Measurements from ENCODE around the gene RAB11FIP3. TPM values are rescaled to one million over a fixed set of nuclear protein-coding genes. Genes with fewer than 3 reads are reported as not detected.
"Not testable (repeated sequence)": the region's sequence is repeated elsewhere in the genome, so short reads cannot be mapped to it uniquely, and the experiment has no call there.

RAB11FIP3 gene
- total and polyA plus RNA-seq, 8 donors: 6.7 to 102 (median 18.1) TPM

DNA sequence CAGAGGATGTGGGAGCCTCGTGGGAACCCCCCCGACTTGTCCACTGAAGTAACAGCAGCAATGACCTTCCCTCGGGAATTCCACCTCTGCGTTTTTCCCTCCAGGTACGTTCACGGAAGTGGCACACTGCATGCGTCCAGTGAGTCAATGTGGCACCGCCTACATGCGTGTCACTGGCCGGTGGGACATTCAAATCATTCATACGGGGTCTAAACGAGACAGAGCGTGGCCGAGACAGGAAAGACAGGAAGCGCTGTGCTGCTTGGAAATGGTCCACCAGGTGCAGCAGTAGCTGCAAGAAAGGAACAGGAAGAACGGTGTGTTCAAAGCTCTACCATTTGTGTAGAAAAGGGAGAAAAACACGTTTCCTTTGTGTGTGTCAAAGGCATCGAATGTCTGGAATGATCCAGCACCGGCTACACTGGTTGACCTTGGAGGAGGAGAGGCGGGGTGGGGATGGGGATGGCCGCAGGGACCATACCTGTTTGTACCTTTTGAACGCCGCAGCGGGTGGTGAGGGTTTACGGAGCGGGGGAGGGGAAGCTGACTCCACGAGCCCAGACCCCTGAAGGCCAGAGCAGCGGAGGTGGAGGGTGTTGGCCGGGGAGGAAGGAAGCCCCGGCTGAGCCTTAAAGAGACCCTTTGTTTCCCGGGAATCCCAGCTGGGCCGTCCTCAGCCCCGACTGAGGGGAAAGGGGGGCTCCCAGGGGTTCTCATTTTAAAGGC, 42.0 kb upstream of the RAB11FIP3 start:
- peak overlapping the region; percentile 57 to 97 (median 92) for H3K27ac ChIP-seq
- 12 to 40% (median 18%) methylated on average over 31 to 33 of the region's 33 CpGs for WGBS, 5 donors
- no peaks in the 10 kb centered on the region for H3K9me3 ChIP-seq
- no peaks in the 10 kb centered on the region for H3K36me3 ChIP-seq
- peaks cover 49 to 74% (median 61%) of the 10 kb centered on the region in 4 donors for H3K4me1 ChIP-seq
- TF ChIP-seq, protein P1, sequence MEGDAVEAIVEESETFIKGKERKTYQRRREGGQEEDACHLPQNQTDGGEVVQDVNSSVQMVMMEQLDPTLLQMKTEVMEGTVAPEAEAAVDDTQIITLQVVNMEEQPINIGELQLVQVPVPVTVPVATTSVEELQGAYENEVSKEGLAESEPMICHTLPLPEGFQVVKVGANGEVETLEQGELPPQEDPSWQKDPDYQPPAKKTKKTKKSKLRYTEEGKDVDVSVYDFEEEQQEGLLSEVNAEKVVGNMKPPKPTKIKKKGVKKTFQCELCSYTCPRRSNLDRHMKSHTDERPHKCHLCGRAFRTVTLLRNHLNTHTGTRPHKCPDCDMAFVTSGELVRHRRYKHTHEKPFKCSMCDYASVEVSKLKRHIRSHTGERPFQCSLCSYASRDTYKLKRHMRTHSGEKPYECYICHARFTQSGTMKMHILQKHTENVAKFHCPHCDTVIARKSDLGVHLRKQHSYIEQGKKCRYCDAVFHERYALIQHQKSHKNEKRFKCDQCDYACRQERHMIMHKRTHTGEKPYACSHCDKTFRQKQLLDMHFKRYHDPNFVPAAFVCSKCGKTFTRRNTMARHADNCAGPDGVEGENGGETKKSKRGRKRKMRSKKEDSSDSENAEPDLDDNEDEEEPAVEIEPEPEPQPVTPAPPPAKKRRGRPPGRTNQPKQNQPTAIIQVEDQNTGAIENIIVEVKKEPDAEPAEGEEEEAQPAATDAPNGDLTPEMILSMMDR (IDR thresholded peaks at IDR 0.05): no peak
- TF ChIP-seq POLR2A (IDR thresholded peaks at IDR 0.05) (no peak), POLR2AphosphoS5 (IDR thresholded peaks at IDR 0.05) (peak in 2 of 3 donors; percentile 78 to 88)
- no peaks in the 10 kb centered on the region for H3K27me3 ChIP-seq
- DNase-seq: peak; percentile 81 to 89
- H3K4me3 ChIP-seq: peak overlapping the region; percentile 69 to 99 (median 91)
- intact Hi-C loops (cut with DNase I; ENCODE audit: low total_unique reads): no loop called here

DNA sequence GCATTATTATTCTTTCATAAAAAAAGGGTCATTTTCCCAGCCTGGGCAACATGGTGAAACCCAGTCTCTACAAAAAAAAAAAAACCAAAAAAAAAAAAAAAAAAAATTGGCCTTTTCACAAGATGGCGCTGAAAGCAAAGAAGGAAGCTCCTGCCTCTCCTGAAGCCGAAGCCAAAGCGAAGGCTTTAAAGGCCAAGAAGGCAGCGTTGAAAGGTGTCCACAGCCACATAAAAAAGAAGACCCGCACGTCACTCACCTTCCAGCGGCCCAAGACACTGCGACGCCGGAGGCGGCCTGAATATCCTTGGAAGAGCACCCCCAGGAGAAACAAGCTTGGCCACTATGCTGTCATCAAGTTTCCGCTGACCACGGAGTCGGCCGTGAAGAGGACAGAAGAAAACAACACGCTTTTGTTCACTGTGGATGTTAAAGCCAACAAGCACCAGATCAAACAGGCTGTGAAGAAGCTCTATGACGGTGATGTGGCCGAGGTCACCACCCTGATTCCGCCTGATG, 38.8 kb upstream of the RAB11FIP3 start:
- peaks cover 24 to 56% (median 40%) of the 10 kb centered on the region in 4 donors for H3K4me1 ChIP-seq
- no peak for DNase-seq
- intact Hi-C loops (cut with DNase I; ENCODE audit: low total_unique reads): no loop called here
- 78 to 83% (median 80%) methylated on average over 19 of the region's 19 CpGs for WGBS, 5 donors
- H3K27me3 ChIP-seq: no peaks in the 10 kb centered on the region
- H3K27ac ChIP-seq: peak overlapping the region in 2 of 5 donors; percentile 35 to 76
- TF ChIP-seq, protein P1 (IDR thresholded peaks at IDR 0.05): no peak
- TF ChIP-seq POLR2A (IDR thresholded peaks at IDR 0.05): no peak
- no peak for TF ChIP-seq EP300 (IDR thresholded peaks at IDR 0.05)
- no peak for TF ChIP-seq POLR2AphosphoS5 (IDR thresholded peaks at IDR 0.05)
- no peaks in the 10 kb centered on the region for H3K9me3 ChIP-seq
- H3K4me3 ChIP-seq: no peak overlapping the region
- no peaks in the 10 kb centered on the region for H3K36me3 ChIP-seq

DNA sequence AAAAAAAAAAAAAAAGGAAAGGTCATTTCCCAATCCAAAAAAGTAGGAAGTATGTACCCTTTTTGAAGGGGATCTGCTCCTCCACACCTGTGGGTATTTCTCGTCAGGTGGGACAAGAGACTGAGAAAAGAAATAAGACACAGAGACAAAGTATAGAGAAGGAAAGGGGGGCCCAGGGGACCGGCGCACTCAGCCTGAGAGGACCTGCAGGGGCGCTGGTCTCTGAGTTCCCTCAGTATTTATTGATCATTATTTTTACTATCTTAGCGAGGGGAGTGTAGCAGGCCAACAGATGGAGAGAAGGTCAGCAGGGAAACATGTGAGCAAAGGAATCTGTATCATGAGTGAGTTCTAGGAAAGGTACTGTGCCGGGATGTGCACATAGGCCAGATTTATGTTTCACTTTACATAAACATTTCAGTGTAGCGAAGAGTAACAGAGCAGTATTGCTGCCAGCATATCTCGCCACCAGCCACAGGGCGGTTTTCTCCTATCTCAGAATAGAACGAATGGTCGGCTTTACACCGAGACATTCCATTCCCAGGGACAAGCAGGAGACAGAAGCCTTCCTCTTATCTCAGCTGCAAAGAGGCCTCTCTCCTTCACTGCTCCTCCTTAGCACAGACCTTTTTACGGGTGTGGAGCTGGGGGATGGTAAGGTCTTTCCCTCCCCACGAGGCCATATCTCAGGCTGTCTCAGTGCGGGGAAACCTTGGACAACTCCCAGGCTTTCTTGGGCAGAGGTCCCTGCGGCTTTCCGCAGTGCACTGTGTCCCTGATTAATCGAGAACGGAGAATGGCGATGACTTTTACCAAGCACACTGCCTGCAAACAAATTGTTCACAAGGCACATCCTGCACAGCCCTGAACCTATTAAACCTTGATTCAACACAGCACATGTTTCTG, 37.4 kb upstream of the RAB11FIP3 start:
- DNase-seq: peak in 1 of 2 donors; percentile 65
- H3K36me3 ChIP-seq; H3K9me3 ChIP-seq; H3K27me3 ChIP-seq; H3K4me3 ChIP-seq; intact Hi-C loops (cut with DNase I; ENCODE audit: low total_unique reads): not testable (repeated sequence)
- Histone ChIP-seq H3K27ac (peak overlapping the region in 4 of 5 donors; percentile 31 to 76 (median 51)), H3K4me1 (peaks cover 17 to 50% (median 34%) of the 10 kb centered on the region in 4 donors)
- WGBS, 5 donors: 21 to 49% (median 25%) methylated on average over 20 of the region's 20 CpGs

DNA sequence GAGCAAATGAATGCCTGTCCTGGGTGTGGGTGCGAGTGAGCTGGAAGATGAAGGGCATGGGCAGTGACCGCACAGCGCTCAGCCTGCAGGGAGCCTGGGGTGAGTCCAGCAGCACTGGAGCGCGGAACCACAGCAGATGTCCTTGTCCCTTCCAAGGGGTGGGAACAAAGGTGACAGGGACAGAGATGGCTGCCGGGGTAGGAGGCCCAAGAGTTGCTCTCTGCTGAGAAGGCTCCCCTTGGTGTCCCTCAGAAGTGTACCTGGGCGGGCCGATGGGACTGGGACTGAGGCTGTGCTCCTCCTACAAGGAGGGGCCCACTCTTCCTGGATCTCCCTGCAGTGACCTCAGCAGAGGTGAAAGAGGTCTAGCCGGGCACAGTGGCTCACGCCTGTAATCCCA, 36.1 kb upstream of the RAB11FIP3 start:
- Histone ChIP-seq H3K27me3 (no peaks in the 10 kb centered on the region), H3K27ac (peak overlapping the region in 1 of 5 donors; percentile 76), H3K36me3 (no peaks in the 10 kb centered on the region), H3K4me3 (no peak overlapping the region), H3K4me1 (peaks cover 4 to 36% (median 21%) of the 10 kb centered on the region in 4 donors), H3K9me3 (no peaks in the 10 kb centered on the region)
- peak in 1 of 2 donors; percentile 34 for DNase-seq
- TF ChIP-seq POLR2AphosphoS5 (IDR thresholded peaks at IDR 0.05) (no peak), EP300 (IDR thresholded peaks at IDR 0.05) (no peak), POLR2A (IDR thresholded peaks at IDR 0.05) (no peak)
- TF ChIP-seq, protein P1 (IDR thresholded peaks at IDR 0.05): no peak
- intact Hi-C loops (cut with DNase I; ENCODE audit: low total_unique reads): no loop called here
- 74 to 94% (median 83%) methylated on average over 9 to 10 of the region's 10 CpGs for WGBS, 5 donors

Measured in stomach (tissue), 9 donors.